H54 (cell line): ENCODE results near the gene CCR6.
"Not testable (repeated sequence)": the region's sequence is repeated elsewhere in the genome, so short reads cannot be mapped to it uniquely, and the experiment has no call there.

Experiments
- DNase-seq: peaks from one replicate; pipeline ENCODE4 v3.0.0; 2011; ENCODE audit warnings: low spot score, mixed read lengths; ENCODE audit not compliant: insufficient read length
- FAIRE-seq: peaks from 3 replicates; lab custom pipeline; 2011; peaks lifted over from hg19 to GRCh38; lab: Jason Lieb, UNC
- POLR2A ChIP-seq: IDR thresholded peaks from 2 replicates; pipeline ENCODE4 v1.6.1; 2011; ENCODE audit warnings: low read depth, mild to moderate bottlenecking, low read length

Gene CCR6

DNA sequence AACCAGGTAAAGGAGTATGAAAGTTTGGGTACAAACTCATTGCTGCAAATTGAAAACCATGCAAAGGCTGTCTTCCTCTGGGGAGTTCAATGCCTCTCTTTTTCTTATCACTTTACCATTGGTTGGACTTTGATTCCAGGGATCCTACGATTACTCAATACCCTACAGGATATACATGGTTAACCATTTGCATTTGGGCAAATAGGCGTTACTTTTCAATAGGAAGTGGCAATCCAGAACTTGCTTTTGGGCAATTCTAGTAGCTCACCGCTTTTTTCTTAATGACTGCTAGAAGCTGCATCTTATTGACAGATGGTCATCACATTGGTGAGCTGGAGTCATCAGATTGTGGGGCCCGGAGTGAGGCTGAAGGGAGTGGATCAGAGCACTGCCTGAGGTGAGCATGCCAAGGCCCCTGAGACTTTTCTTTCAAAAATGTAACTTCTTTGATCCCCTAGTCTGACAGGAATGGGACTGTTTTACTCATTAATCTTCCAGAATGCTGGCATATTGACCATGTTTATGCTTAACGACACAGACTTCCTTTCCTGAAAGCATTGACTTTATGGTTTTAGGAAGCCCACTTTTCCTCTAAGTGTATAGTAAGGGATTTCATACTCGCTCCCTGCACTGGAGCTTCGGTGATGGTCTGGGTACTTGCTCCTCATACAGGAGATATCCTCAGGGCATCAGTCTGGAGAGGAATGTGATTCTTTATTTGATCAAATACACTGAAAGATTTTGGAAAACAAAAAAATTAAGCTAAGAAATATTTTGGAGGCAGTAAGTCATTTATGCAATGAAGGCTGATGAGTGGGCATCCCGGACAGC, at the start of gene CCR6:
Gene CCR6, plus strand, starts transcription at position 270 of the 831 bp plus-strand sequence. CDS start 13,039 bp downstream, outside the sequence.
- no peak for FAIRE-seq

DNA sequence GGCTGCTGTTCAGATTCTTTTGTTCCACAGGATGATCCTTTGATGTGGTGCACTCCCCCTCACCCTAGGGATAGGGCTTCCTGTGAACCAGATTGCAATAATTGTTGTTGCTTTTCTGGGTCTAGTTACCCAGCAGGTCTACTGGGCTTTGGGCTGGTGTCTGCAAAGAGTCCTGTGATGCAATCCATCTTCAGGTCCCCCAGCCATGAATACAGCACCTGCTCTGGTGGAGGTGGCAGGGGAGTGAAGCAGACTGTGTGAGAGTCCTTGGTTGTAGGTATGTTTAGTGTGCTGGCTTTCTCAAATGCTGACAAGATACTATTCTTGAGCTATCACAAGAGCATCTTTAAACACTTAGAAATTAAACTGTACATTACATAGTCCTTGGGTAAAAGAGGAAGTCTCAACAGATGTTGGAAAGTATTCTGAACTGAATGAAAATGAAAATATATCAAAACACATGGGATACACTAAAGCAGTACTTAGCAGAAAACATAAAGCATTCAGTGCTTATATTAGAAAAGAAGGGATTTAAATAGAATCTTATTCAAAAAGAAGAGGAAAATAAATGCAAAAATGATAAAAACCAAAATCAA, 49.1 kb upstream of the CCR6 start:
- TF ChIP-seq POLR2A: no peak
- DNase-seq (no peak), FAIRE-seq (no peak)

More for the DNA sequence above, at the start of gene CCR6:
- no peak for DNase-seq
- no peak for TF ChIP-seq POLR2A

GRCh38 chr6:167077241-167077932, 45.5 kb upstream of the CCR6 start:
- DNase-seq (no peak), FAIRE-seq (no peak)

DNA sequence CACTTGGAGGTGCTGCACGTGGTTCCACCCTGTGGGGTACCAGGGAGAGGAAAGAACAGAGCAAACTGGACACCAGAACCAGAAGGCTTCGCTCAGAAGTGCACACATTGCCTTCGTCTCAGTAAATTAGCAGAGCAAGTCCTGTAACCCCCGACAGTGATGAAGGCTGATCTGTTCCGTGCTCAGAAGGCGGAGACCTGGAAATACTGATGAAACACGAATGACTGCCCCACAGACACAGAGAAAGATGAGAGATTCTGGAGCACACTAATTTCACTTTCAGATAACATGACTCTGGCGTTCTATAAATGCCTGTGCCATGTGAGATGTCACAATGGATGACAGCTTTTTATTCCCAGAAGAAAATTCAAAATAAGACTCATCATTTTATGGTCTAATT, 44.2 kb upstream of the CCR6 start:
- no peak for FAIRE-seq
- no peak for DNase-seq
- TF ChIP-seq POLR2A: no peak

More at GRCh38 chr6:167077241-167077932, 45.5 kb upstream of the CCR6 start:
- TF ChIP-seq POLR2A: no peak

DNA sequence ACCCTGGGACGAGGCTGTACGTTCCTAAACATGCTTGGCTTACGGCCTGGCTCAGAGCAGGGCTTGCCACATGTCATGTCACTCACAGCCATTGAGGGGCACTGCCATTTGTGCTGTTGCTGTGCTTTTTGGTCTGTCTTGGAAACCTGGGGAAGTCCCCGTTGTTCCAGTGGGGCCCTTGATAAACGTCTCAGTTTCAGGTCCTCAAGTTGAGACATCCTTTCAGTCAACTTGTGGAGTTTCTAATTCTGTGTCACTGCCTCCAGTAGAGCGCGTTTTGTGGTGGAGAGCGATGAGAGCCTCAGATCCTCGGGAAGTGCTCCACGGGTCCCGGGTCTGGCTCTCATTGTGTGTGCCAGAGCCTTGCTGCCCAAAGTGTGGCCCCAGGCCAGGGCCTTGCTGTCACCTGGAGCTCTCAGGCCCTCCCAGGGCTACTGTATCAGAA, 43.0 kb upstream of the CCR6 start:
- DNase-seq (no peak), FAIRE-seq (no peak)
- TF ChIP-seq POLR2A: no peak

GRCh38 chr6:167087857-167088354, 35.0 kb upstream of the CCR6 start:
- no peak for DNase-seq
- no peak for TF ChIP-seq POLR2A
- FAIRE-seq: no peak

- DNase-seq, FAIRE-seq: not testable (repeated sequence)
Observed at GRCh38 chr6:167088741-167089140, 34.2 kb upstream of the CCR6 start.

- FAIRE-seq: no peak
- TF ChIP-seq POLR2A: no peak
- no peak for DNase-seq
Observed at GRCh38 chr6:167089243-167090142, 33.4 kb upstream of the CCR6 start.

DNA sequence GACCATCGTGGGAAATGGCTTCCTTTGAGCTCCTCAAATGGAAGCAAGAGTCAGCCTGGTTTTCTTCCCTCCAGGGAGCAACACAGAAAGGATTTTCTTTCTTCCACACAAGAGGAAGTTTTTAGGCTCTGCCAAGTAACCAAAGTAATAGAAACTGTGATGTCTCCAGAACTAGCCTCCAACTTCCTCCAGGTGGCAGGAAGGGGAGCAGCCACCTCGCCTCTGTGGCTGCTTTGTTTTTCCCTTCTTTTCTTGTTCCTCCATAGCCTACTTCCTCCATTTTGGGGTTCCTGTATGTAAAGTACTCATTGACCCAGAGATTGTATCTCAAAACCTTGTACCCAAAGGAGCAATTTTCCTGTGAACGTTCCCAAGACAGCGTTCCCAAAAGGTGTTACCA, 32.7 kb upstream of the CCR6 start:
- no peak for FAIRE-seq
- DNase-seq: no peak
- TF ChIP-seq POLR2A: no peak

GRCh38 chr6:167091026-167091804, 31.7 kb upstream of the CCR6 start:
- FAIRE-seq (no peak), DNase-seq (no peak)
- TF ChIP-seq POLR2A: no peak

GRCh38 chr6:167091805-167092107, 31.1 kb upstream of the CCR6 start:
- DNase-seq (no peak), FAIRE-seq (no peak)
- no peak for TF ChIP-seq POLR2A

- FAIRE-seq (no peak), DNase-seq (no peak)
- TF ChIP-seq POLR2A: no peak
Observed at GRCh38 chr6:167092672-167093339, 30.1 kb upstream of the CCR6 start.
